H1 (cell line): ENCODE results near the gene NFE2L2.

Experiments
- EZH2 ChIP-seq: fragments of 200-600 bp; sonication (generic); IDR thresholded peaks from 2 replicates; pipeline ENCODE4 v1.7.1; 2012; ENCODE audit warnings: low read depth, mild to moderate bottlenecking, moderate library complexity, low read length, inconsistent platforms; ENCODE audit not compliant: severe bottlenecking
- JUN ChIP-seq: IDR thresholded peaks from 2 replicates; pipeline ENCODE4 v1.6.1; 2011; ENCODE audit warnings: low read depth, mild to moderate bottlenecking, improper control_type of control experiment, low read length
- NANOG ChIP-seq: IDR thresholded peaks from 2 replicates; pipeline ENCODE4 v1.6.1; 2011; ENCODE audit warnings: low read length, low read depth, mild to moderate bottlenecking, inconsistent platforms; ENCODE audit not compliant: insufficient read depth, poor library complexity, severe bottlenecking
- NRF1 ChIP-seq: IDR thresholded peaks from 2 replicates; pipeline ENCODE4 v1.6.1; 2011; ENCODE audit warnings: mild to moderate bottlenecking, low read depth, low read length, improper control_type of control experiment
- PHF8 ChIP-seq: fragments of 200-600 bp; sonication (generic); conservative IDR thresholded peaks from 2 replicates; pipeline ENCODE4 v1.7.1; 2012; ENCODE audit warnings: low read depth, mild to moderate bottlenecking, inconsistent platforms, low read length, moderate library complexity
- RAD21 ChIP-seq, 2 experiments: IDR thresholded peaks in 1 of 2; conservative IDR thresholded peaks in 1 of 2; 2 replicates each; pipeline ENCODE4 v1.6.1; 2011; ENCODE audit warnings: low read depth in 2 of 2, low read length in 2 of 2, improper control_type of control experiment in 1 of 2, inconsistent platforms in 1 of 2, mild to moderate bottlenecking in 1 of 2, moderate library complexity in 1 of 2
- TAF1 ChIP-seq: IDR thresholded peaks from 2 replicates; pipeline ENCODE4 v1.6.1; 2011; ENCODE audit warnings: mild to moderate bottlenecking, low read depth, low read length
- TCF12 ChIP-seq: IDR thresholded peaks from 2 replicates; pipeline ENCODE4 v1.6.1; 2011; ENCODE audit warnings: low read depth, mild to moderate bottlenecking, low read length
- TEAD4 ChIP-seq: IDR thresholded peaks from 2 replicates; pipeline ENCODE4 v1.6.1; 2012; ENCODE audit warnings: low read depth, low read length, inconsistent platforms, mixed read lengths
- TF ChIP-seq, protein P1 (sequence below), 3 experiments: IDR thresholded peaks; 1 replicate in 2 of 3; 2 replicates in 1 of 3; pipeline versions ENCODE4 v1.5.1 to v1.6.1; 2011; ENCODE audit warnings: low read length in 3 of 3, mild to moderate bottlenecking in 3 of 3, inconsistent platforms in 2 of 3, low read depth in 1 of 3, moderate library complexity in 1 of 3; ENCODE audit not compliant: insufficient read depth in 1 of 3; ENCODE audit errors: control extremely low read depth in 1 of 3

DNA sequence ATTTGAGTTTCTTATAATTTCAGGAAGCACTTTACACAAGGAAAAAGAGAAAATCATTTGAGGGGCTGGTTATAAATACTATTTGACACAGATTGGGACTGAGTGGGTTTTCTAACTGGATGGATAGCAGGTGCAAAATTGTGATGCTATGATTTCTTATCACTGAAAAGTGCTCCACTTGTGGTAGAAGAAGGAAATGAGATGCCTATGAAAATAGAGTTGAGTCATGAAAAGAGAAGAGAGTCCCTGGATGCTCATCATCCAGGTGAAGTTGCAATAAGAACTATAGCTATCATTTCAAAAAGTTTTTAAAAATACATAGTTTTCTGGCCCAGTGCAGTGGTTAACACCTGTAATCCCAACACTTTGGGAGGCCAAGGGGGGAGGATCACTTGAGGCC is 39.4 kb upstream of the NFE2L2 start:
- TF ChIP-seq TAF1 = no peak
- TF ChIP-seq NRF1 = no peak
- TF ChIP-seq, protein P1, sequence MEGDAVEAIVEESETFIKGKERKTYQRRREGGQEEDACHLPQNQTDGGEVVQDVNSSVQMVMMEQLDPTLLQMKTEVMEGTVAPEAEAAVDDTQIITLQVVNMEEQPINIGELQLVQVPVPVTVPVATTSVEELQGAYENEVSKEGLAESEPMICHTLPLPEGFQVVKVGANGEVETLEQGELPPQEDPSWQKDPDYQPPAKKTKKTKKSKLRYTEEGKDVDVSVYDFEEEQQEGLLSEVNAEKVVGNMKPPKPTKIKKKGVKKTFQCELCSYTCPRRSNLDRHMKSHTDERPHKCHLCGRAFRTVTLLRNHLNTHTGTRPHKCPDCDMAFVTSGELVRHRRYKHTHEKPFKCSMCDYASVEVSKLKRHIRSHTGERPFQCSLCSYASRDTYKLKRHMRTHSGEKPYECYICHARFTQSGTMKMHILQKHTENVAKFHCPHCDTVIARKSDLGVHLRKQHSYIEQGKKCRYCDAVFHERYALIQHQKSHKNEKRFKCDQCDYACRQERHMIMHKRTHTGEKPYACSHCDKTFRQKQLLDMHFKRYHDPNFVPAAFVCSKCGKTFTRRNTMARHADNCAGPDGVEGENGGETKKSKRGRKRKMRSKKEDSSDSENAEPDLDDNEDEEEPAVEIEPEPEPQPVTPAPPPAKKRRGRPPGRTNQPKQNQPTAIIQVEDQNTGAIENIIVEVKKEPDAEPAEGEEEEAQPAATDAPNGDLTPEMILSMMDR (IDR thresholded peaks at IDR 0.05; ENCODE audit: control extremely low read depth in 1 of 3, insufficient read depth in 1 of 3, low read depth in 1 of 3, low read length in 3 of 3) = no peak
- no peak for TF ChIP-seq PHF8
- TF ChIP-seq JUN = no peak
- TF ChIP-seq RAD21 (IDR thresholded peaks at IDR 0.05 in 1 of 2, conservative IDR thresholded peaks at IDR 0.05 in 1 of 2; ENCODE audit: low read depth in 2 of 2, low read length in 2 of 2) = no peak
- TF ChIP-seq TEAD4 = no peak
- TF ChIP-seq NANOG = no peak
- TF ChIP-seq EZH2 = no peak
- TF ChIP-seq TCF12 = no peak
